GM10847 (cell line): ENCODE measurements around the gene ECE1.

Source experiments
- POLR2A ChIP-seq: IDR thresholded peaks from 2 replicates; pipeline ENCODE4 v1.6.1; 2011; ENCODE audit not compliant: insufficient read length; ENCODE audit errors: extremely low read depth

The ECE1 gene

DNA sequence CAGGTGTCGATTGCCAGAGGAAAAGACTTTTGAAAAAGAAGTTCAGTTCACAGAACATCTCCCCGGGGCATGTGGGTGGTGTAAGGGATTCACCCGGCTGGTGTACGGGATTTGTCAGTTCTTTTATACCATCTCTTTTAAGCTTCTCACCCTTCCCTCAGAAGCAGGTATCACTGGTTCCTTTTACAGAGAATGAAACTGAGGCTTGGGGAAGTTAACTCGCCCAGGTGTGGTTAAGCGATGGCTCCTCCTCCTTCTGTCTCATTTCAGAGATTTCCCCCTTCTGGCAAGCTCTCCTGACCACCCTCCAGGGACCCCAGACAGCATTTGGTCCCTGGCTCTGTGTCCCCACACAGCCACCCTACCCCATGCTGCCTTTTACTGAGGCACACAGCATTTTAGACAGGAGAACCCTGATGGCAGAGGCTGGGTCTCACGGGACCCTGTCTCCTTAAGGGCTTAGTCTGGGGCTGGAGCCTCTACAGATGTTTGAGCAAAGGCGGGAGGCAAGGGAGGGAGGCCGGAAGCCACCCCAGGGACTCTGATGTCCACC lies 2.8 kb upstream of the ECE1 start:
- no peak for TF ChIP-seq POLR2A

DNA sequence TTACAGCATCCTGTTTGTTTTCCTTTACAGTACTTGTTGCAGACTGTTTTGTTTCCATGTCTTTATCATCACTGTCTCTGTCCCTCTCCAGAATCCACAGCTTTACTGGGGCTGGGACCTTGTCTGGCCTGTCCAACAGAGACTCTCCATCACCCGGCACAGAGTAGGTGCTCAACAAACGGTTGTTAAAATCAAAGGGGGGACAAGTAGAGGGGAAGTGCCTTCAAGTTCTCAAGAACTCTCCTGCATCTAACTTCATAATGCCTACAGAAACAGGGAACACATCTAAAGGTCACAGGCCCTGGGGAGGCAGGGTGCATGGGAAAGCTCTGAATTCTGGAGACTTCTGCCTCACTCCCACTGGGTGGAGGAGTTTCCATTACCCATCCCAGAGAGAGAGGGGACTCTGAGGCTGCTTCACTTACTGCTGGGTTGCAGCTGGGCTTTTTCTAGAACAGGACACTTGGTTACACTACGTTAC lies 2.3 kb upstream of the ECE1 start:
- TF ChIP-seq POLR2A = no peak

- TF ChIP-seq POLR2A = no peak
These were observed 1.7 kb upstream of the ECE1 start for GRCh38 chr1:21291964-21292363.

GRCh38 chr1:21291184-21291583 lies 921 bp upstream of the ECE1 start:
- TF ChIP-seq POLR2A = no peak

DNA sequence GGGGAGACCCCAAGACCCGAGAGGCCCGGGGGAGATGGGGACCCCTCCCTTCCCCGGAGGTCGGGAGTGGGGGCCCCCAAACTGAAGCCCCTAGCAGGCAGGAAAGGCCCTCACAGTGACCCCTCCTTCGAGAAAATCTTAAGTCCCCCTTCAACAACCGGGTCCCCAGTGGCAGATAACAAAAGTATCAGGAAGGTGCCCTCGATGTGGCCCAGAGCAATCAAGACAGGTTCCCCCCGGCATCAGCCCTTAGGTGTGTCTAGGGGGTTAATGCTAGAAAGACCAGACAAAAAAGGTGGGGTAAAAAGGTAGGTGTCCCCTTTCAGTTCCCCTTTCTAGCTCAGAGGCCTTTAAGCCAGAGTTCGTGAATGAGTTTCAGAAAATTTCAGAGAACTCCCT lies 282 bp upstream of the ECE1 start:
- no peak for TF ChIP-seq POLR2A

DNA sequence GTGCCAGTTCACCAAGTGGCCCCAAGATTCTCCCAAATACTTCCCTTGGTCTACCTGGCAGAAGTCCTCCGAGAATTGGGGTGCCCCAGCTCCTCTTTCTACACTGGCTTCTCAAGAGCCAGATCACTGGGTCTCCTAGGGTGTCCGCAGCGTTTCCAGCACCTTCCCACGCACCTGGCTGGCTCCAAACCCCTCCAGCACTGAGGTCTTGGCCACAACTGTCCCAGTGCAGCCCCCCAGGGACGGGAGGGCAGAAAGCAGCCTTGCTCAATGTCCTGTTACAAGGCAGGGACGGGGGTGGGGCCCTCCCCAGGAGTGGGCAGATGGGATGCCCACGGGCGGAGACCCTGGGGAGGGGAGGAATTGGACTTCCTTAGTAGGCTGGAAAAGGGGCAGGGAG lies 1.1 kb downstream of the ECE1 start:
- TF ChIP-seq POLR2A = no peak

GRCh38 chr1:21287905-21288514 lies 2.3 kb downstream of the ECE1 start:
- no peak for TF ChIP-seq POLR2A

DNA sequence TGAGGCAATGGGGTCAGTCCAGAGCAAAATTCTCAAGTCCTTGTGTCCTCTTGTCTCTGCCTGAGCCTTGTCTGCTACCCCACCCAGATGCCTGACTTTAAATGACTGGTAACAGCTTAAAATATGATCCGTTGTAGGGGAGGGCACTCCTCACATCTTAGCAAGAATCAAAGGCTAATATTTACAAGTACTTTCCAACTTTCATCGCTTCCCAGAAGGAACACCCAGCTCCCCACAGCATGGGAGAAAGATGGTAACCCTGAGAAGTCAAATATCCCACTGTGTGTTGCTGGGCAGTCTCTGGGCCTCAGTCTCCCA lies 5.2 kb downstream of the ECE1 start:
- no peak for TF ChIP-seq POLR2A

DNA sequence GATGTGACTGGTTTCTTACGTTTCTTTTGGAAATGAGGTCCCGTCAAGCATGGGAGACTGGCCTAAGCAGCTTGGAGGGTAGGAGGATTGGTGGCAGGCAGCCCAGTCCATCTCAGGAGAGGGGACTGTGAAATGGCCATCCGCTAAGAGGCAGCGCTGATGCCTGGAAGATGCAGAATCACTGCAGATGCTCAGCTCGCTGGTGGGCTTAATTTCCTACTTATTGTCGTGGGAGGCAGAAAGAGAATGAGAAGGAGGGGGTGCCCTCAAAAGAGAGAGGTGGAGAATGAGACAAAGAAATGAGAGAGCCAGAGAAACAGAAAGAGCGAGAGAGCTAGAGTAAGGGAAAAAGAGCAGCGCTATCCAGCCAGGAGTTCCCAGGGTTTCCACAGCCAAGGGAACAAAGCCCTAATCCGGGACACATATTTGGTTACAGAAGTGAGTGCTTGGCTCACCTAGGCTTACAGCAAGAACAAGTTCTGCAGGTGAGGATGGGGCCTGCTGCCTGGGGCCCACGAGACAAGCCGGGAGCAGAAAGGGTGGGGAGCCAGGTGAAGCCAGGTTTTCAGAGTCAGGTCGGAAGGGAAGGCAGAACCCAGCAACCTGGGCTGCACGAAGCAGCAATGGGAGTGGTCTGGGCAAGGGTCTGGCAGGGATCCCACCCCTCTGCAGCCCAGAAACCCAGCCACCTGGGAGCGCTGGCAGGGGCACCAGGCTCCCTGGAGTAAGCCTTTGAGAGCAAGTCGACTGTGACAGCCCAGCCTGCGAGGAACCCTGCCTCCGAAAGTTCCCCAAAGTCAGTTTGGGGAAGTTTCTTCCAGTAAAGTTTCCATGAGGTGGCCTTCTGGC lies 5.8 kb downstream of the ECE1 start:
- TF ChIP-seq POLR2A = no peak

- no peak for TF ChIP-seq POLR2A
These were observed 6.7 kb downstream of the ECE1 start for GRCh38 chr1:21283524-21283923.

GRCh38 chr1:21280482-21280881 lies 9.8 kb downstream of the ECE1 start:
- TF ChIP-seq POLR2A = no peak

DNA sequence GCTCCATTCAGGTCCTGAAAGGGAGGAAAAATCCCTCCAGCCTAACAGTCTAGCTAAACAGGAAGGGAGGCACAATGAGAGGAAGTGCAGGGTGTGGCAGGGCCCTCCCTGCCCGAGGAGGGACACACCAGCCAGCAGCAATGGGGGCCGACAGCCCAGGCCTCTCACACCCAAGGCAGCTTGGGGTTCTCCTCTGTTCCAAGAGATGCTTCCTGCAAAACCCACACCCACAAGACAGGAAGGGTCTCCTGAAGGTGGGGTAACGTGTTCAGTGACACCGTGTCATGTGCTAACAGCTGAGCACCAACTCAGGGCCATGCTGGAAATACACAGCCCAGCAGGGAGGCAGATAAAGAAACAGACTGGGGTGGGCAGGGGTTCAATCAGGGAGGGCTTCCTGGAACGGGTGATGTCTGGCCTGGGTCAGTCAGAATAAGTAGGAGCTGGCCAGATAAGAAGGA lies 10.2 kb downstream of the ECE1 start:
- no peak for TF ChIP-seq POLR2A

GRCh38 chr1:21278860-21279845 lies 11.1 kb downstream of the ECE1 start:
- no peak for TF ChIP-seq POLR2A

GRCh38 chr1:21278208-21278859 lies 11.9 kb downstream of the ECE1 start:
- TF ChIP-seq POLR2A = no peak

DNA sequence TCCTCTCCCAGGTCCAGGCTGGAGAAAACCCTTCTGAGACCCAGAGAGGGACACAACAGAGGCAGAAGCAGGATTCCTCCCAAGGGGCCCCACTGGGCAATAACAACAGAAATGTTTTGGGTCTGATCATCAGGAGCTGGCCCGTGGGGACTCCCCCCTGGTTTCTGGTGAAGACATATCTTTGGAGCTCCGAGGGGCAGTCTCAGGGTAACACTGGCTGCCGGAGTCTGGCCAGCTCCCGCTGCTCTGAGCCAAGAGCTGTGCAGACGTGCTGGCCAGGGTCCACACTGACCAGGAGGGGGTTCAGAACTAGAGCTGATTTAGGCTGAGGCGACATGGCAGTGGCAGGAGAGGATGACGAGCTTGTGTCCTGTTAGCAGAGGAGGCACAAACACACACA lies 13.1 kb downstream of the ECE1 start:
- TF ChIP-seq POLR2A = no peak
